GM12873 (cell line): ENCODE measurements around the gene LAMA2.

Source experiments
- CTCF ChIP-seq: IDR thresholded peaks from 2 replicates; pipeline ENCODE4 v1.5.1; 2012; ENCODE audit warnings: low read depth, mild to moderate bottlenecking, moderate library complexity, low read length, control low read depth; ENCODE audit not compliant: insufficient read depth; ENCODE audit errors: missing control alignments

Gene LAMA2

GRCh38 chr6:129134535-129134934, 251.6 kb downstream of the LAMA2 start:
- TF ChIP-seq CTCF = no peak

- TF ChIP-seq CTCF = no peak
Measured at GRCh38 chr6:129135451-129135850, 252.5 kb downstream of the LAMA2 start.

- no peak for TF ChIP-seq CTCF
Measured at GRCh38 chr6:129136751-129137150, 253.8 kb downstream of the LAMA2 start.

DNA sequence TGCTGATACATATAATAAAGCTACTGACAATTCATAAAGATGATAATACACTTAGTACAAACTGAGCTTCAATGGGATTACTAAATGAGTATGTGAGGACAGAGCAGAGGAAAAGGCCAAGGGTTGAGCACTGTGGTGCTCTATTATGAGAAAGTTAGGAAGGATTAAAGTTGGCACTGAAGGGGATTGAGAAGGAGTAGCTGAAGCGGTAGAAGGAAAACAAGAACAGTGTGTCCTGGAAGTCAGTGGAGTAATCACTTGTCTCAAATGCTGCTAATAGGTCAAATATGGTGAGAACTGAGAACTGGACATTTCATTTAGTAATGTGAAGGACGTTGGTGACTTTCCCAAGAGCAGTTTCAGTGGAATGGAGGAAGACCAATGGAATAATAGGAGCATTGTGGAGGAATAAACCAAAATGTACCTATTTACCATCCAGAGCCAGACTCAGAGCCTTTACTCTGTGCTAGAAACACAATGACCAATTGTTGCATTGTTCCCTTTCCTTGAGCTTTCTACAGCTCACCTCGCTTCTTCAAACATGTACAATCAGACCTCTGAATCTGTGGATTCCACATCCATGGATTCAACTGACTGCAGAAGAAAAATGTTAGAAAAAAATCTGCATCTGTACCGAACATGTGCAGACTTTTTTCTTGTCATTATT, 255.9 kb downstream of the LAMA2 start:
- TF ChIP-seq CTCF = no peak

GRCh38 chr6:129140526-129140925, 257.6 kb downstream of the LAMA2 start:
- no peak for TF ChIP-seq CTCF

DNA sequence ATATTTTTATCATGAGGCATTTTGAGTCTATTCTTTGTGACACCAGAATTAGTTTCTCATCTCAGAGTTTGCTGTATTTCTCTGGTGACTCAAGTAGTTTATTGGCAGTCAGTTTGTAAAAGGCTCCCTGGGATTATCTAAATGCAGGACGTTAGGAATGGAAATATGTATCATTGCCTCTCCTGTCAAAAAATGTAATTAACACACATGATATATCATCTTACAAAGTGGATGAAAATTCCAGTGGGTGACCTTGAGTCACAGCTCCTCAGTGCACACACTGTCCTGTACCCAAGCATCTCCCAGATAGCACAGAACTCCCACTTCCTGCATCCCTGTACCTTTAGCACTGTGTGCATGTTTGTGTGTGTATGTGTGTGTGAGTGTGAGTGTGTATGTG, 258.6 kb downstream of the LAMA2 start:
- no peak for TF ChIP-seq CTCF

DNA sequence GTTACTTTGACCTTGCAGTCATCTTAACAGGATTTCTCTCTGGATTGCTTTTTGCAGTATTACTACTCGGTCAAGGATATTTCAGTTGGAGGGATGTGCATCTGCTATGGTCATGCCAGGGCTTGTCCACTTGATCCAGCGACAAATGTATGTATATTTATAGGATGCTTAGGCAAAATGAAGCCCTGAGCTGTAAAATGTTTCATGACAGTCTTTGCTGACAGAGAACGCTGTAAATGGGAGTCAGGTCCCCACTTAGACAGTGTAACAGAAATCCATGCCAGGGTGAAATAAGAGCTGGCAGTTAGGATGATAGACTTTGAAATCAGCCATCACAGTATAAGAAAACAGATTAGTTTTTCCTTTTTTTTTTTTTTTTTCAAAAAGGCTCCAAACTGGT, 264.0 kb downstream of the LAMA2 start:
- no peak for TF ChIP-seq CTCF
